SKM-1 treated with dmso at 0.1 percent for 144 hours (cell line): Measurements from ENCODE around the gene C4BPB.
A peak's percentile ranks its signal among the peaks of the same experiment; 100 is the strongest.

ENCODE experiments used
- DNase-seq: peaks from one replicate; lab custom pipeline; 2025; ENCODE audit not compliant: unreplicated experiment; lab: John Stamatoyannopoulos, UW

C4BPB gene

DNA sequence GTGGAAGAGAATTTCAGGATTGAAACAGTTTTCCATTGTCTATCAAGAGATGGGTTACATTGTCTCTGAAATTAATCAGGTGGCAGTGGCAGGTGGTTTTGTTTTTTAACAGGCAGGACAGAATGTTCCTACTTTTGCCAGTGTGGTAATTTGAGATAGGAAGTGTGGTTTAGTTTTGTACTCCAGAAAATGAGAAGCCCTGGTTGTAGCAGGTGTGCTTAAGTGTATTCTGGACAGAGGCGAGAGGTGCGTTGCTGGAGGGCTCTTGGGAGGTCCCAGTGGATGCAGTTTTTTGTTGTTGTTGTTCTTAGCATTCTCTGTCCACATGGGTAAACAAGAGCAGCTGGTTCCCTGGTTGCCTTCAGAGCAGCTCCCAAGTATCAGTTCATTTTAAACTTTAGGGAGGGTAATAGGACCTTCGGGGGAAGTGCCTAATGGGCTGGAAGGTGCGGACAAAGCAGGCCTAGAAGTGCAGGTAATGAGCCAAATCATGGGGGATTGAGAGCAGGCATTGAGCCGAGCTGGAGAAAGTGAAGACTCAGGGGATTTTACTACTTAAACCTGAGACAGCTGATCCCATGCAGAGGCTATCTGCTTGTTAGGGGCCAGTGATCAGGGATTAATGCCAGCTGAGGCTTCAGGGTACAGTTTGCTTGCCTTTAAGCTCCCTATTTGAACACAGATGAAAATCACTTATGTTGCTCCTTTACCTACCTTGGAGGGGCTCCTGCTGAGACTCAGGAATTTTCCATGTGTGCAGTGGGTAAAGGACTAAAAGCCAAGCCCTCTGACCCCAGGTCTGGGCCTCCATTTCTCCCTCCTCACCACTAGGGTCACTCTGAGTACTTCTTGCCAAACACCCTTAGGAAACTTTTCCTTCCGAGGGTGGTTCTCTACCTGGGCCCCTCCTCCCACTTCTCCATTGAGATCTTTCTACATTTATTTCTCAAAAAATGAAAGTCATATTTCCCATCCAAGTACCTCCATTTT is 29.5 kb upstream of the C4BPB start:
- peak; percentile 7 for DNase-seq

GRCh38 chr1:207059881-207060280 is 28.8 kb upstream of the C4BPB start:
- DNase-seq, result no peak

GRCh38 chr1:207060596-207060995 is 28.1 kb upstream of the C4BPB start:
- DNase-seq, result no peak

DNA sequence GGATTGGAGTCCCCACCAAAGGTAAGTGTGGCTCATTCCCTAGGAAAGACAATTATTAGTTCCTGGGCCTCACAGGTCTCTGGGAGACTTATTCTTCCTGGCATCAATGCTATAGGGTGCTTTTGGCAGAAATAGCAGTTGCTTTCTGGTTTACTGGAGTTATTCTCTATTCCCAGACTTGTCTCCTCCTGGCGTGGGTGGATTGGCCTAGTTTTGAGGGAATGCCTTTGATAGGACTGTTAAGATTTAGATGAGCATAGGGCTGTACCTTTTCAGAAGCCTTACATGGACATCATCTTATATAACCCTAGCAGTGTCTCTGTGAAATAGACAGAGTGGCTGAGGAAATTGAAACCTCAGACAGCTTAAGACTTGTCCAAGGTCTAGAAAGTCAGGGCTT is 26.6 kb upstream of the C4BPB start:
- DNase-seq, result no peak

DNA sequence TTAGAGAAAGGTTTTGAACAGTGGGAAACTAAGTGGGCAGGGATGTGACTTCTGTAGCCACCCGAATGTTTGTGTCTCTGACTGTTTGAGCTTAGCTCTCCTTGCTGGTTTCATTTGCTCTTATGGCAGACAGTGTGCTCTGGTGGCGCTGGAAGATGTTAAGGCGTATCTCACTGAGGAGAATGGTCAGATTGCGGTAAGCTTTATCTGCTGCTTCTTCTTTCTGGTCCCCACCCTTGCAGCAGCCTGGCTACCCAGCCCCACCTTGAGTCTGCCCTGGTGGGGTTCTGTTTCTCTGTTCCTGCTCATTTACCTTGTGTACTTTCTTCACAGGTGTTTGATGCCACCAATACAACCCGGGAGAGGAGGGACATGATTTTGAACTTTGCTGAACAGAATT is 25.6 kb upstream of the C4BPB start:
- DNase-seq, result no peak

DNA sequence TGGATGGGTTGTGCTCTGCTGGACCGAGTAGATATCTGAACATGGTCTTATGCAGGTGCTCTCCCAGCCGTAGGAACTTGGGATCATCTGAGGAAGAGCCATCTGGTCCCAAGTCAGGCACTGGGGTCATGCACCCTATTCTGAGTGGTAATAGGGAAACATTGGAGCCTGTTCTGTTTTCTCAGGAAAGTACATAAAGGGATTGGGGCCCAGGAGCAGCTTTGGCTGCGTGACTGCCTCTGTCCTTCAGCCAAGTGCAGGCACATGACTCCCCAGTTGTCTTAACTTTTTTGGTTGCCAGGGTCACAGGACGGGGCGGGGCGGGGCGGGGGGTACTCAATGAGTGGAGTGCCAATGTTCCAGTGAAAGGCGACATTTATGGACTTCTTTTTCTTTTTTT is 24.1 kb upstream of the C4BPB start:
- no peak for DNase-seq

DNA sequence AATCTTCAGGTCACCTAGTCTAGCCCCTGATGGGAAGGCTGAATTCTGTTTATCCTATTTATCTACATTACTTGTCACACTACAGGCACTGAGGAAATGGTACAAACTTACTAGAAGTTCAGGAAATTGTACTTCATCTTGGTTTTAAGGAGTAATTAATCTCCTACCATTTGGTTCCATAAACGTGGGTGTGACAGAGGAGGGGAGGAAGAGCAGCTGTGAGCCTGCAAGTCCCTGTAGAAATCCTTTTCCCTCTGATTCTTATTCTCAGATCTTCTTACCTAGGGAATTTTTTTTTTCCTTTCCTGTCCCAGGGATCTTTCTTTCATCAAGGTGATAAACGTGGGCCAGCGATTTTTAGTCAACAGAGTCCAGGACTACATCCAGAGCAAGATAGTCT is 21.5 kb upstream of the C4BPB start:
- no peak for DNase-seq

DNA sequence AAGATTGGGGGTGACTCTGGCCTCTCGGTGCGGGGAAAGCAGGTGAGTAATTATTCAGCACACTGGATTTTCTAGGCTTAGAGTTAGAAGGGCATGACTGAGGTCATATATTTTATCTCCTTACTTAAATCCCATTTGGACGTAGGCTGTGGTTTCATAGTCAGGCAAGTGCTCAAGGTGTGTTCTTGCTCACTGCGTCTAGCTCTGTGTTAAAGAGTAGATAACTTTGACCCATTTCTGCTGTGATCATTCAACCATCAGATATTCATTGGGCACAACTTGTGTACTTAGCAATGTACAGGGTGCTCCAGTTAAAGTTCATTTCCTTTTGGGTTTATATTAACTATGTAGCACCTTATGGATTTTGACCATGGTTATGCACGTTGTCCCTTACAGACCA is 21.0 kb upstream of the C4BPB start:
- DNase-seq, result no peak

- peak; percentile 11 for DNase-seq
These were observed 19.6 kb upstream of the C4BPB start for GRCh38 chr1:207069061-207069460.

DNA sequence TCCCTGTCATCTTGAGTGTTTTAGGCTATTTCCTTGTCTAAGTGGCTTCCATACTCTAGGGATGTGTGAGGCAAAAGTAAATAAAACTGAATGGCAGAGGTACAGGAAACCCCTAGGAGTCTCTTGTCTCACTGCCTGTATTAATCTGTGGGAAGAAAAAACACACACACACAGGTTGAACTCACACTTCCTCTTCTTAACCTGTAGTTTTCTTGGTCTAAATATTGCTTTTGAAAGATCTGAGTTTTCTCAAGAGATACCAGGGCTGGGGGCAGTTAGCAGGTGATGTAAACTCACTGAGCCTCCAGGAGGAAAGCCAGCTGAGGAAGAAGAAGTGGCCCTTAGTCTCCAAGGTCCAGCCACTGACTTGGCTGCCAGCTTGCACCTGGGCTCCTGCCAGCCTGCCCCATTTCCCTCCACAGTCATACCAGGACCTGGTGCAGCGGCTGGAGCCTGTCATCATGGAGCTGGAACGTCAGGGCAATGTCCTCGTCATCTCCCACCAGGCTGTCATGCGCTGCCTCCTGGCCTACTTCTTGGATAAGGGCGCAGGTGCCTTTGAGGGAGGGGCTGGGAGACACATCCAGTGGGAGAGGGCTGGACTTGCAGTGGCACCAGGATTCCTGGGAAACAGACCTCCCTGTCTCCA is 18.7 kb upstream of the C4BPB start:
- DNase-seq, result peak; percentile 32

DNA sequence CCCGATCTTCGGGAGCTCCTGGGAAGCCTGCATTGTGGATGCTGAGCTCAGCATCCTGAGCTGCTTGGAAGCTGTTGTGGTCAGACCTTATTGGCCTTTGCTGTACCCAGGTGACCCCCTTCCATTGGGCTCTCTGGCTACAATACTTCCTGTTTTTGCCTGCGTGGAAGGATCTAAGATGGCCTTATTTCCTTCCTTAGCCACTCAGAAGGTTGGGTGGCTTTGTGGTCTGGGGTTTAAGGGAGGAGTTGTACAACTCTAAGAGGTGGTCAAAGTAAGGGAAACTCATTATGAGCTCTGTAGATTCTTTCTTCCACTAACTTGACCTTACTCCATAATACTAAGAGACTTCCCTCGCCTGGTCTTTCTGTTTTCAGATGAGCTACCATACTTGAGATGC is 17.8 kb upstream of the C4BPB start:
- peak; percentile 98 for DNase-seq

GRCh38 chr1:207071426-207071825 is 17.2 kb upstream of the C4BPB start:
- no peak for DNase-seq

GRCh38 chr1:207072233-207072632 is 16.4 kb upstream of the C4BPB start:
- DNase-seq, result no peak

GRCh38 chr1:207073906-207074820 is 14.5 kb upstream of the C4BPB start:
- no peak for DNase-seq

GRCh38 chr1:207076181-207076955 is 12.3 kb upstream of the C4BPB start:
- no peak for DNase-seq

GRCh38 chr1:207077012-207077411 is 11.6 kb upstream of the C4BPB start:
- no peak for DNase-seq

DNA sequence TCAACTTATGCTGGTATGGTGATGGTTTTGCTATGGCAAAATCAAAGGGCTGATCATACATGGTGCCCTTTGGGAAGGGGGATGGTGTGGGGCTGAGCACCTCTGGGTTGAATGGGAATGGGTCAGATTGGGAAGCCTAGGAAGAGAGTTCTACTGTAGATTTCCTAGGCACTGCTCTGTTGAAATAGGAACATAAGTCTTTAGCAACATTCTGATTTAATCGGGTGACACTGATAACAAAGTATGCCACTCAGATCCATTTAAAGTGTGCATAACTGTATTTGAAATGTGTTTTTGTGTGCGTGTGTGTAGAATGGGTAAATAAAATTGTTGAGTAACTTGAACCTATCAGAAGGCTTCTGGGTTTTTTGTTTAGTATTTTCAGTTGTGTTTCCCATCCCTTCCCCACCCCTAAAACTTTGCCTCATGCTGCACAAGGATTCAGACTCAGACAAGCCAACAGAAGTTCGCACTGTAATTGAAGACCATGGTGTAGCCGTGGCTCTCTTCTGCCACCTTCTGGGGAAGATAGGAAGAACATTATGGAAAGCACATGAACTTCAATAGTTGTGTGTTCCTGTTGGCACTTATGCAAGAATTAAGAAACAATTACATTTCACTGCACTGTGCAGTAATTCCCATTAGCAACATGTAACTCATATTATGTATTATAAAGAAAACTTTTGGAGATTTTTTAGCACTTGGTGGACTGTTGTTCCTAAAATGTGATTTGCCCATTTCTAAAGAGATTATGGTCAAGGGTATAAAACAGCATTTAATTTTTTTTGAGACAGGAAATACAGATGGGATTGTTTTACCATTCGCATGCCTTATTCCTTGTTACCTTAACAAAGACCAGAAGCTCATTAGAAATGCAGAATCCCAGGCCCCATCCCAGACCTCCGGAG is 10.9 kb upstream of the C4BPB start:
- peak; percentile 83 for DNase-seq

- DNase-seq, result no peak
These were observed 10.0 kb upstream of the C4BPB start for GRCh38 chr1:207078578-207079132.

GRCh38 chr1:207079706-207080241 is 8.9 kb upstream of the C4BPB start:
- no peak for DNase-seq
